Natural killer cell (primary cell): Measurements from ENCODE around the gene TOLLIP. TPM values are rescaled to one million over a fixed set of nuclear protein-coding genes. Genes with fewer than 3 reads are reported as not detected.
"Not testable (repeated sequence)": the region's sequence is repeated elsewhere in the genome, so short reads cannot be mapped to it uniquely, and the experiment has no call there.

Experiments
- ATAC-seq, 3 donors: fragments of 150-1000 bp in 2 of 3; fragments of 200-7000 bp in 1 of 3; cut with Tn5 transposase; 1 replicate in 1 of 3; 2 replicates in 2 of 3; pipeline ENCODE4 v1.10.0; 2021; ENCODE audit warnings: mild to moderate bottlenecking in 2 of 3, moderate library complexity in 2 of 3
- DNase-seq, 2 donors: peaks; one replicate each; pipeline versions ENCODE4 v3.0.0 to v3.0.0-alpha.2; 2013 to 2021; ENCODE audit warnings: mixed read lengths in 1 of 2
- H3K27ac ChIP-seq: one replicate; pipeline ENCODE4 v1.5.1; 2013; ENCODE audit warnings: mild to moderate bottlenecking, low read length
- H3K27me3 ChIP-seq: one replicate; pipeline ENCODE4 v1.6.1; 2013; ENCODE audit warnings: low read length; ENCODE audit not compliant: control insufficient read depth, insufficient read depth
- H3K36me3 ChIP-seq: one replicate; pipeline ENCODE4 v1.6.1; 2013; ENCODE audit warnings: low read length; ENCODE audit not compliant: control insufficient read depth, insufficient read depth
- H3K4me1 ChIP-seq: one replicate; pipeline ENCODE4 v1.6.1; 2013; ENCODE audit warnings: low read length; ENCODE audit not compliant: control insufficient read depth, insufficient read depth
- H3K4me3 ChIP-seq: one replicate; pipeline ENCODE4 v1.5.1; 2013; ENCODE audit warnings: low read length
- H3K9me3 ChIP-seq: one replicate; pipeline ENCODE4 v1.6.1; 2013; ENCODE audit warnings: low read length; ENCODE audit not compliant: control insufficient read depth, insufficient read depth
- H3K27ac Mint-ChIP-seq, 2 donors: one replicate each; pipeline ENCODE4 v1.8.0; 2022; ENCODE audit warnings: mild to moderate bottlenecking in 2 of 2, mixed read lengths in 2 of 2, moderate library complexity in 1 of 2
- H3K27me3 Mint-ChIP-seq, 2 donors: one replicate each; pipeline ENCODE4 v1.8.0; 2022; ENCODE audit warnings: low read depth in 2 of 2, mixed read lengths in 2 of 2
- H3K36me3 Mint-ChIP-seq: one replicate; pipeline ENCODE4 v1.8.0; 2022; ENCODE audit warnings: mixed read lengths
- H3K4me1 Mint-ChIP-seq, 2 donors: one replicate each; pipeline ENCODE4 v1.8.0; 2022; ENCODE audit warnings: mixed read lengths in 2 of 2
- H3K4me3 Mint-ChIP-seq: one replicate; pipeline ENCODE4 v1.8.0; 2022; ENCODE audit warnings: mild to moderate bottlenecking, moderate library complexity, mixed read lengths
- H3K9me3 Mint-ChIP-seq, 2 donors: one replicate each; pipeline ENCODE4 v1.8.0; 2022; ENCODE audit warnings: mixed read lengths in 2 of 2
- CTCF ChIP-seq: fragments of 200-600 bp; IDR thresholded peaks from one replicate; pipeline ENCODE4 v1.8.0; 2022; ENCODE audit warnings: antibody characterized with exemption
- WGBS: methylation state at CpG from one replicate; pipeline ENCODE4 v1.1.7; 2013; ENCODE audit warnings: missing lambda C conversion rate; ENCODE audit not compliant: insufficient coverage; 5-methylcytosine and 5-hydroxymethylcytosine counted together
- intact Hi-C: fragments of 100-400 bp; cut with micrococcal nuclease; formaldehyde crosslinking; loops from one replicate; pipeline ENCODE4 v1.14.2; 2022
- total RNA-seq, 4 donors: library from RNA; stranded (reverse); fragments of 120-200 nt in 1 of 4; gene quantifications; one replicate each; pipeline versions ENCODE4 v1.2.3 to v1.2.4, GENCODE V29; 2013 to 2022

TOLLIP gene
- total RNA-seq, 3 donors from 2014 or later (not counting 1 experiment from before 2014, with no cell fraction given): 49.3 to 61.8 (median 54.8) TPM

DNA sequence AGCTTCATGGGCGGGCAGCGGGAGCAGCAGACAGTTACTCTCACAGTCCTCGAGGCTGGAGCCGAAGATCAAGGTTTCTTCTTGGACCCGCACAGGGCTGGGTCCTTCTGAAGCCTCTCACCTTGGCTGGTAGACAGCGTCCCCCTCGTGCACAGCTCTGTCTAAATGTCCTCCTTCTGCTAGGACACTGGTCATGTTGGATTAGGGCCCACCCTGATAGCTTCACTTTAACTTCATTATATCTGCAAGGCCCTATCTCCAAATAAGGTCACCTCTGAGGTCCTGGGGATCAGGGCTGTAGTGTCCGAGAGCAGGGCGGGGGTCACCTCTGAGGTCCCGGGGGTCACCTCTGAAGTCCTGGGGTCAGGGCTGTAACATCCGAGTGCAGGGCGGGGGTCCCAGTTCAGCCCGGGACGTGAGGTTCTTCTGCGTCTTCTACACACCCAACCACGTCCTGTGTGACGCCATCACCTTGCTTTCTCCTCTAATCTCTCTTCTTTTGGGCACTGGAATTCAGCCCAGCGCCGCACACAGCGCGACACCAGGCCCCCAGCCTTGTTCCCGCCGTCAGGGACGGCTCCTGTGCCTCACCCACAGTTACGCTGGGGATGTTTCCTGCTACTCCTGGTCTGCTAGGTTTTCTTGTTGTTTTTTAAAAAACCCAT, 34.1 kb upstream of the TOLLIP start:
- Mint-ChIP-seq H3K27me3 (no peaks in the 10 kb centered on the region), H3K27ac (no peak overlapping the region)
- H3K27me3 ChIP-seq: no peaks in the 10 kb centered on the region

DNA sequence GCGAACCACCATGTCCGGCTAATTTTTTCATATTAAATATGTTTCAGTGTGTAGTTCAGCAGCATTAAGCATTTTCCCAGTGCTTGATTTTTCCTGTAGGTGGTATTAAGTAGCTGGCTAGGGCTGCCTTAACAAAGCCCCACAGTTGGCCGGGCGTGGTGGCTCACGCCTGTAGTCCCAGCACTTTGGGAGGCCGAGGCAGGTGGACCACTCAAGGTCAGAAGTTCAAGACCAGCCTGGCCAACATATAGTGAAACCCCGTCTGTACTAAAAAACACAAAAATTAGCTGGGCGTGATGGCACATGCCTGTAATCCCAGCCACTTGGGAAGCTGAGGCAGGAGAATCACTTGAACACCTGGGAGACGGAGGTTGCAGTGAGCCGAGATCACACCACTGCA, 33.5 kb upstream of the TOLLIP start:
- no peak overlapping the region for H3K27ac Mint-ChIP-seq
- H3K4me3 Mint-ChIP-seq: no peak overlapping the region
- H3K4me1 Mint-ChIP-seq: peaks cover 0 to 12% of the 10 kb centered on the region in 2 donors
- H3K9me3 ChIP-seq: peaks cover 3% of the 10 kb centered on the region
- H3K27ac ChIP-seq: no peak overlapping the region
- ATAC-seq (no peak), DNase-seq (no peak)
- H3K4me1 ChIP-seq: no peaks in the 10 kb centered on the region
- WGBS: 90% methylated on average over 10 of the region's 10 CpGs
- H3K4me3 ChIP-seq: no peak overlapping the region
- intact Hi-C loops: no loop called here
- peaks cover under 1 to 1% of the 10 kb centered on the region in 2 donors for H3K9me3 Mint-ChIP-seq
- H3K36me3 ChIP-seq: no peaks in the 10 kb centered on the region
- no peaks in the 10 kb centered on the region for H3K36me3 Mint-ChIP-seq
- no peaks in the 10 kb centered on the region for H3K27me3 ChIP-seq
- TF ChIP-seq CTCF: no peak
- H3K27me3 Mint-ChIP-seq: no peaks in the 10 kb centered on the region

More for the DNA sequence above, 34.1 kb upstream of the TOLLIP start:
- Histone ChIP-seq H3K4me3 (no peak overlapping the region), H3K27ac (no peak overlapping the region), H3K4me1 (no peaks in the 10 kb centered on the region), H3K9me3 (no peaks in the 10 kb centered on the region), H3K36me3 (no peaks in the 10 kb centered on the region)
- Mint-ChIP-seq H3K36me3 (no peaks in the 10 kb centered on the region), H3K4me3 (no peak overlapping the region), H3K4me1 (peaks cover 0 to 6% of the 10 kb centered on the region in 2 donors), H3K9me3 (no peaks in the 10 kb centered on the region)
- intact Hi-C loops: no loop called here
- WGBS: 68% methylated on average over 25 of the region's 25 CpGs
- ATAC-seq (no peak), DNase-seq (no peak)
- TF ChIP-seq CTCF: no peak

DNA sequence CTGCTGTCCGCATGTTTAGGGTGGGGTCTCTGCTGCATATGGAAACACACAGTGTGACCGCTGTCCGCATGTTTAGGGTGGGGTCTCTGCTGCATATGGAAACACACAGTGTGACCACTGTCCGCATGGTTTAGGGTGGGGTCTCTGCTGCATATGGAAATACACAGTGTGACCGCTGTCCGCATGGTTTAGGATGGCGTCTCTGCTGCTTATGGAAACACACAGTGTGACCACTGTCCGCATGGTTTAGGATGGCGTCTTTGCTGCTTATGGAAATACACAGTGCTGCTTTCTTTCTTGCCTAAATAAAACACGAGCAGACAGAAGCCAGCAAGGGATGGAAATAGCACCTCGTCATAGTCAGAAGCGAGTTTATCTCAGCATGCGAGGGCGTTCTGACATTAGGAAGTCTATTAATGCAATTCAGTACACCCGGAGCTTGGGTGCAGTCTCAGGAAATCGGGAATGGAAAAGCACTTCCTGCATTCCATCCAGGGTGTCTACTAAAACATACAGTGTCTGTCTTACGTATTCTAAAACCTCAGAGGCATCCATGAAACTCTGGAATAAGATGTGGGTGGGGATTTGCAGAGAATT, 32.6 kb upstream of the TOLLIP start:
- peaks cover 3 to 4% of the 10 kb centered on the region in 2 donors for H3K9me3 Mint-ChIP-seq
- H3K36me3 Mint-ChIP-seq: no peaks in the 10 kb centered on the region
- H3K4me1 Mint-ChIP-seq: peaks cover 0 to 16% of the 10 kb centered on the region in 2 donors
- ATAC-seq: no peak
- WGBS: 53% methylated on average over 15 of the region's 17 CpGs
- H3K4me3 ChIP-seq: no peak overlapping the region
- no peak overlapping the region for H3K27ac ChIP-seq
- no peak for TF ChIP-seq CTCF
- no peaks in the 10 kb centered on the region for H3K36me3 ChIP-seq
- no peak overlapping the region for H3K27ac Mint-ChIP-seq
- intact Hi-C loops: no loop called here
- H3K4me3 Mint-ChIP-seq: no peak overlapping the region
- DNase-seq: peak in 1 of 2 donors; percentile 27
- no peaks in the 10 kb centered on the region for H3K4me1 ChIP-seq
- no peaks in the 10 kb centered on the region for H3K27me3 ChIP-seq
- no peaks in the 10 kb centered on the region for H3K27me3 Mint-ChIP-seq
- peaks cover 4% of the 10 kb centered on the region for H3K9me3 ChIP-seq

- not testable (repeated sequence) for H3K9me3 Mint-ChIP-seq
Measured at GRCh38 chr11:1341226-1341625, 31.8 kb upstream of the TOLLIP start.

More at GRCh38 chr11:1341226-1341625, 31.8 kb upstream of the TOLLIP start:
- H3K27ac Mint-ChIP-seq, H3K36me3 Mint-ChIP-seq, H3K27ac ChIP-seq, H3K4me1 ChIP-seq, H3K4me3 Mint-ChIP-seq, H3K4me3 ChIP-seq, H3K36me3 ChIP-seq, H3K27me3 ChIP-seq, ATAC-seq, intact Hi-C loops, H3K9me3 ChIP-seq, DNase-seq, H3K27me3 Mint-ChIP-seq: not testable (repeated sequence)
- peaks cover 0 to 16% of the 10 kb centered on the region in 2 donors for H3K4me1 Mint-ChIP-seq
- 89% methylated on average over 10 of the region's 10 CpGs for WGBS
